Mesendoderm (in vitro differentiated cells): ENCODE results near the gene BTBD17.

Experiments used
- DNase-seq: peaks from one replicate; pipeline ENCODE4 v3.0.0; 2013
- H2AK5ac ChIP-seq: 2 replicates; pipeline ENCODE4 v1.6.1; 2013; ENCODE audit warnings: low read length, inconsistent platforms
- H2BK120ac ChIP-seq: 2 replicates; pipeline ENCODE4 v1.6.1; 2013; ENCODE audit warnings: low read depth, mild to moderate bottlenecking, low read length, moderate library complexity, mixed read lengths
- H2BK15ac ChIP-seq: replicated peaks from 2 replicates; pipeline ENCODE4 v1.6.1; 2013; ENCODE audit warnings: low read depth, mild to moderate bottlenecking, moderate library complexity
- H2BK5ac ChIP-seq: 2 replicates; pipeline ENCODE4 v1.6.1; 2013; ENCODE audit warnings: low read length, inconsistent platforms
- H3K18ac ChIP-seq: 2 replicates; pipeline ENCODE4 v1.6.1; 2013; ENCODE audit warnings: mild to moderate bottlenecking, low read length, mixed read lengths
- H3K23ac ChIP-seq: one replicate; pipeline ENCODE4 v1.6.1; 2013; ENCODE audit warnings: low read length
- H3K27ac ChIP-seq: 2 replicates; pipeline ENCODE4 v1.5.1; 2013; ENCODE audit warnings: low read depth, mild to moderate bottlenecking, inconsistent platforms, low read length, moderate library complexity
- H3K27me3 ChIP-seq: 2 replicates; pipeline ENCODE4 v1.6.1; 2013; ENCODE audit warnings: low read length, control low read depth, mild to moderate bottlenecking, inconsistent platforms; ENCODE audit not compliant: insufficient read depth, poor library complexity
- H3K36me3 ChIP-seq: 2 replicates; pipeline ENCODE4 v1.6.1; 2013; ENCODE audit warnings: low read length, inconsistent platforms; ENCODE audit not compliant: control insufficient read depth, insufficient read depth
- H3K4ac ChIP-seq: one replicate; pipeline ENCODE4 v1.6.1; 2013; ENCODE audit warnings: low read depth, mild to moderate bottlenecking, low read length, moderate library complexity
- H3K4me1 ChIP-seq: 2 replicates; pipeline ENCODE4 v1.6.1; 2013; ENCODE audit warnings: low read depth, low read length, inconsistent platforms; ENCODE audit not compliant: control insufficient read depth
- H3K4me2 ChIP-seq: 2 replicates; pipeline ENCODE4 v1.6.1; 2013; ENCODE audit warnings: low read length
- H3K4me3 ChIP-seq: 2 replicates; pipeline ENCODE4 v1.5.1; 2013; ENCODE audit warnings: mild to moderate bottlenecking, low read length
- H3K56ac ChIP-seq: one replicate; pipeline ENCODE4 v1.6.1; 2013; ENCODE audit warnings: low read length
- H3K79me1 ChIP-seq: 2 replicates; pipeline ENCODE4 v1.6.1; 2013; ENCODE audit warnings: low read length, inconsistent platforms
- H3K79me2 ChIP-seq: 2 replicates; pipeline ENCODE4 v1.6.1; 2013; ENCODE audit warnings: mild to moderate bottlenecking, low read length; ENCODE audit not compliant: control insufficient read depth, insufficient read depth
- H3K9ac ChIP-seq: 2 replicates; pipeline ENCODE4 v1.6.1; 2013; ENCODE audit warnings: low read length, inconsistent platforms
- H4K5ac ChIP-seq: one replicate; pipeline ENCODE4 v1.6.1; 2013; ENCODE audit warnings: low read length
- H4K8ac ChIP-seq: one replicate; pipeline ENCODE4 v1.6.1; 2013; ENCODE audit warnings: low read depth, mild to moderate bottlenecking, control low read depth, low read length, moderate library complexity
- WGBS: extraction: QIAGEN DNeasy Blood & Tissue Kit; methylation state at CpG from one replicate; pipeline ENCODE4 v1.1.7; 2013; ENCODE audit warnings: low lambda C conversion rate, missing lambda C conversion rate; ENCODE audit not compliant: insufficient coverage; ENCODE audit errors: extremely low coverage; 5-methylcytosine and 5-hydroxymethylcytosine counted together

Gene BTBD17

GRCh38 chr17:74318391-74318790, 43.3 kb downstream of the BTBD17 start:
- Histone ChIP-seq H3K4me2 (no peak overlapping the region), H3K79me1 (no peaks in the 10 kb centered on the region), H2BK15ac (no peak overlapping the region), H3K27me3 (no peaks in the 10 kb centered on the region), H3K9ac (no peak overlapping the region), H2BK120ac (no peak overlapping the region), H4K5ac (no peak overlapping the region), H2BK5ac (no peak overlapping the region), H3K79me2 (no peaks in the 10 kb centered on the region), H3K18ac (no peak overlapping the region), H3K56ac (no peak overlapping the region), H4K8ac (no peak overlapping the region), H3K4ac (no peak overlapping the region), H3K4me1 (no peaks in the 10 kb centered on the region), H3K27ac (no peak overlapping the region), H2AK5ac (no peak overlapping the region), H3K23ac (no peak overlapping the region), H3K36me3 (no peaks in the 10 kb centered on the region), H3K4me3 (no peak overlapping the region)
- WGBS: no CpG with 5 or more reads among the region's 10 CpGs
- no peak for DNase-seq

- Histone ChIP-seq H3K79me1 (no peaks in the 10 kb centered on the region), H4K5ac (no peak overlapping the region), H3K4me3 (no peak overlapping the region), H2BK15ac (no peak overlapping the region), H3K27me3 (no peaks in the 10 kb centered on the region), H3K9ac (no peak overlapping the region), H3K56ac (no peak overlapping the region), H2AK5ac (no peak overlapping the region), H3K79me2 (no peaks in the 10 kb centered on the region), H3K23ac (no peak overlapping the region), H3K27ac (no peak overlapping the region), H3K18ac (no peak overlapping the region), H3K4ac (no peak overlapping the region), H4K8ac (no peak overlapping the region), H3K4me1 (no peaks in the 10 kb centered on the region), H3K4me2 (no peak overlapping the region), H3K36me3 (no peaks in the 10 kb centered on the region), H2BK5ac (no peak overlapping the region), H2BK120ac (no peak overlapping the region)
- no peak for DNase-seq
- WGBS: no CpG with 5 or more reads among the region's 16 CpGs
Observed at GRCh38 chr17:74317071-74317470, 44.6 kb downstream of the BTBD17 start.

- Histone ChIP-seq H2BK5ac (no peak overlapping the region), H3K23ac (no peak overlapping the region), H3K4me2 (no peak overlapping the region), H4K5ac (no peak overlapping the region), H3K18ac (no peak overlapping the region), H3K27ac (no peak overlapping the region), H3K79me1 (no peaks in the 10 kb centered on the region), H4K8ac (no peak overlapping the region), H3K4me1 (no peaks in the 10 kb centered on the region), H3K4me3 (no peak overlapping the region), H3K27me3 (no peaks in the 10 kb centered on the region), H3K4ac (no peak overlapping the region), H3K36me3 (no peaks in the 10 kb centered on the region), H3K56ac (no peak overlapping the region), H3K9ac (no peak overlapping the region), H3K79me2 (no peaks in the 10 kb centered on the region), H2BK120ac (no peak overlapping the region), H2AK5ac (no peak overlapping the region), H2BK15ac (no peak overlapping the region)
- WGBS: no CpG with 5 or more reads among the region's 10 CpGs
- DNase-seq: no peak
Observed at GRCh38 chr17:74316220-74316619, 45.4 kb downstream of the BTBD17 start.

DNA sequence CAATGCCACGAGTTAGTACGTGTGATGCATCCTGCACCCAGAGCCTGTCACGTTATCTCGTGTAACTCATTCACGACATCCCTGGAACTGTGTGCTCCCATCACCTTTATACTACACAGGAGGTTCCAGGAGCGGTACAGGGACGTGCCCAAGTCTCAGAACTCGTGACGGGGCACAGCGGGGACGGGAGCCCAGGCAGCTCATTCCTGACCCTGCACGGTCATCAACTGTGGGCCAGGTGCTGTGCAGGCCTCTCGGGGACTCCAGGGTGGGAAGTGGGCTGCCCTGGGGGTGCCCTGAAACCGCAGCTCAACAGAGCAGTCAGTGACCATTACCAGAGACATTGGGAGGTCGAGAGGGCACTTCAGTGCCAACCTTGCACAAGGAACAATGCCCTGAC, 46.8 kb downstream of the BTBD17 start:
- Histone ChIP-seq H3K18ac (no peak overlapping the region), H2BK15ac (no peak overlapping the region), H3K27ac (no peak overlapping the region), H2AK5ac (no peak overlapping the region), H3K27me3 (no peaks in the 10 kb centered on the region), H2BK120ac (no peak overlapping the region), H3K9ac (no peak overlapping the region), H4K8ac (no peak overlapping the region), H3K4me1 (no peaks in the 10 kb centered on the region), H3K4ac (no peak overlapping the region), H3K56ac (no peak overlapping the region), H3K79me2 (no peaks in the 10 kb centered on the region), H3K36me3 (no peaks in the 10 kb centered on the region), H3K79me1 (no peaks in the 10 kb centered on the region), H2BK5ac (no peak overlapping the region), H4K5ac (no peak overlapping the region), H3K4me3 (no peak overlapping the region), H3K23ac (no peak overlapping the region), H3K4me2 (no peak overlapping the region)
- WGBS: no CpG with 5 or more reads among the region's 15 CpGs
- DNase-seq: no peak

DNA sequence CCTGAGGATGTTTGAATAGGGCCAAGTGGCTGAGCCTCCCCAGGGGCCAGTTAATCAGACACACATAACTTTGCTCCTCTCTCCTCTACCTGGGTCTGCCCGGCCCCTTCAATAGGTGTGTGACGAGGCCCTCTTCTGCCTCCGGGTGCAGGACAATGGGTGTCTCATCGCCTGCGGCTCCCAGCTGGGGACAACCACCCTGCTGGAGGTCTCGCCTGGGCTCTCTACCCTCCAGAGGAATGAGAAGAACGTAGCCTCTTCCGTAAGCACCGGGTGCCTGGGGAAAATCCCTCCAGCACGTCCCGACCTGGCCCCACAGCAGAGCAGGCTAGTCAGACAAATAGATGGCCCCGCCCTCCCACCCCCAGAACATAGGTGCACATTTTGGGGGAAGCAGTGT, 51.8 kb downstream of the BTBD17 start:
- H3K27ac ChIP-seq: no peak overlapping the region
- WGBS: no CpG with 5 or more reads among the region's 12 CpGs
- no peak overlapping the region for H2AK5ac ChIP-seq
- no peak overlapping the region for H3K4me2 ChIP-seq
- H3K56ac ChIP-seq: no peak overlapping the region
- H4K5ac ChIP-seq: no peak overlapping the region
- H3K4me3 ChIP-seq: no peak overlapping the region
- H3K9ac ChIP-seq: no peak overlapping the region
- H2BK15ac ChIP-seq: no peak overlapping the region
- H3K4ac ChIP-seq: no peak overlapping the region
- H2BK120ac ChIP-seq: no peak overlapping the region
- no peak overlapping the region for H2BK5ac ChIP-seq
- H3K18ac ChIP-seq: no peak overlapping the region
- H3K79me1 ChIP-seq: no peaks in the 10 kb centered on the region
- DNase-seq: no peak
- no peak overlapping the region for H3K23ac ChIP-seq
- H3K4me1 ChIP-seq: no peaks in the 10 kb centered on the region
- H3K36me3 ChIP-seq: no peaks in the 10 kb centered on the region
- H3K27me3 ChIP-seq: no peaks in the 10 kb centered on the region
- no peaks in the 10 kb centered on the region for H3K79me2 ChIP-seq
- no peak overlapping the region for H4K8ac ChIP-seq

- Histone ChIP-seq H3K4me1 (no peaks in the 10 kb centered on the region), H3K9ac (no peak overlapping the region)
- WGBS: no CpG with 5 or more reads among the region's 15 CpGs
Observed at GRCh38 chr17:74307984-74308773, 53.5 kb downstream of the BTBD17 start.

More at GRCh38 chr17:74307984-74308773, 53.5 kb downstream of the BTBD17 start:
- Histone ChIP-seq H3K4ac (no peak overlapping the region), H2AK5ac (no peak overlapping the region), H3K4me3 (no peak overlapping the region), H3K18ac (no peak overlapping the region), H3K27me3 (no peaks in the 10 kb centered on the region), H2BK5ac (no peak overlapping the region), H3K56ac (no peak overlapping the region), H4K5ac (no peak overlapping the region), H3K79me1 (no peaks in the 10 kb centered on the region), H2BK120ac (no peak overlapping the region), H3K36me3 (no peaks in the 10 kb centered on the region), H3K4me2 (no peak overlapping the region), H3K27ac (no peak overlapping the region), H3K79me2 (no peaks in the 10 kb centered on the region), H2BK15ac (no peak overlapping the region), H3K23ac (no peak overlapping the region), H4K8ac (no peak overlapping the region)
- no peak for DNase-seq
